IMR-90 (cell line): ENCODE data around the gene SMIM41. TPM values are rescaled to one million over a fixed set of nuclear protein-coding genes. Genes with fewer than 3 reads are reported as not detected.

Source experiments
- ATAC-seq: fragments of 200-7000 bp; cut with Tn5 transposase; 2 replicates; pipeline ENCODE4 v1.9.1; 2020; ENCODE audit warnings: low read depth, mild to moderate bottlenecking, moderate library complexity
- BruUV-seq: library from RNA; stranded (reverse); fragments of 400-500 nt; replicated peaks from 2 replicates; lab custom pipeline; 2021; lab: Mats Ljungman, UMichigan
- CTCF ChIA-PET: fragments of 300-600 bp; formaldehyde crosslinking; extraction: SDS; loops from one replicate; lab custom pipeline; 2021; ENCODE audit warnings: antibody characterized with exemption; lab: Yijun Ruan, JAX
- POLR2A ChIA-PET: fragments of 300-600 bp; sonication (Branson Sonifier 250); formaldehyde crosslinking; loops from one replicate; lab custom pipeline; 2022; ENCODE audit warnings: antibody characterized with exemption; ENCODE audit not compliant: unreplicated experiment; lab: Charles Lee
- DNase-seq: peaks from one replicate; pipeline ENCODE4 v3.0.0; 2013
- H2AFZ ChIP-seq: replicated peaks from 2 replicates; pipeline ENCODE3; 2013; ENCODE audit warnings: low read length, mild to moderate bottlenecking; ENCODE audit not compliant: poor library complexity
- H2AK5ac ChIP-seq: 2 replicates; pipeline ENCODE4 v1.6.1; 2013; ENCODE audit warnings: low read depth, low read length, inconsistent platforms
- H2AK9ac ChIP-seq: replicated peaks from 2 replicates; pipeline ENCODE3; 2013; ENCODE audit warnings: mild to moderate bottlenecking, low read depth, low read length, moderate library complexity; ENCODE audit not compliant: poor library complexity
- H2BK120ac ChIP-seq: 2 replicates; pipeline ENCODE4 v1.6.1; 2013; ENCODE audit warnings: low read depth, low read length, inconsistent platforms
- H2BK15ac ChIP-seq: 3 replicates; pipeline ENCODE4 v1.6.1; 2013; ENCODE audit warnings: low read depth, low read length, inconsistent platforms
- H2BK20ac ChIP-seq: 2 replicates; pipeline ENCODE4 v1.6.1; 2013; ENCODE audit warnings: low read depth, mild to moderate bottlenecking, inconsistent platforms, low read length, moderate library complexity
- H2BK5ac ChIP-seq: 2 replicates; pipeline ENCODE4 v1.6.1; 2013; ENCODE audit warnings: mild to moderate bottlenecking, low read depth, low read length, inconsistent platforms; ENCODE audit not compliant: poor library complexity, severe bottlenecking
- H3K14ac ChIP-seq: replicated peaks from 2 replicates; pipeline ENCODE4 v1.6.1; 2013; ENCODE audit warnings: low read depth, low read length, inconsistent platforms
- H3K18ac ChIP-seq: 2 replicates; pipeline ENCODE4 v1.6.1; 2013; ENCODE audit warnings: low read depth, low read length, control low read depth
- H3K23ac ChIP-seq: 2 replicates; pipeline ENCODE4 v1.6.1; 2013; ENCODE audit warnings: low read depth, low read length, inconsistent platforms
- H3K27ac ChIP-seq: 2 replicates; pipeline ENCODE4 v1.5.1; 2013; ENCODE audit warnings: mild to moderate bottlenecking, control low read depth, low read length; ENCODE audit not compliant: insufficient read depth
- H3K27me3 ChIP-seq: 2 replicates; pipeline ENCODE4 v1.6.1; 2013; ENCODE audit warnings: low read length; ENCODE audit not compliant: control insufficient read depth, insufficient read depth
- H3K36me3 ChIP-seq: 2 replicates; pipeline ENCODE4 v1.6.1; 2013; ENCODE audit warnings: low read length, mixed read lengths; ENCODE audit not compliant: control insufficient read depth, insufficient read depth
- H3K4ac ChIP-seq: 2 replicates; pipeline ENCODE4 v1.6.1; 2013; ENCODE audit warnings: low read depth, low read length, inconsistent platforms
- H3K4me1 ChIP-seq: 2 replicates; pipeline ENCODE4 v1.6.1; 2013; ENCODE audit warnings: low read length, mixed read lengths; ENCODE audit not compliant: control insufficient read depth, insufficient read depth
- H3K4me2 ChIP-seq: 2 replicates; pipeline ENCODE4 v1.6.1; 2013; ENCODE audit warnings: low read depth, mild to moderate bottlenecking, control low read depth, low read length, moderate library complexity
- H3K4me3 ChIP-seq: 2 replicates; pipeline ENCODE4 v1.5.1; 2013; ENCODE audit warnings: low read depth, mild to moderate bottlenecking, control low read depth, low read length, moderate library complexity; ENCODE audit not compliant: insufficient read depth
- H3K56ac ChIP-seq: 2 replicates; pipeline ENCODE4 v1.6.1; 2013; ENCODE audit warnings: low read length, inconsistent platforms; ENCODE audit not compliant: insufficient read depth; ENCODE audit errors: extremely low read depth
- H3K79me1 ChIP-seq, 2 experiments: 2 replicates each; pipeline ENCODE4 v1.6.1; 2013; ENCODE audit warnings: low read length in 2 of 2, inconsistent platforms in 1 of 2, low read depth in 1 of 2
- H3K9ac ChIP-seq: 2 replicates; pipeline ENCODE4 v1.6.1; 2013; ENCODE audit warnings: low read depth, low read length, control low read depth
- H3K9me1 ChIP-seq: 2 replicates; pipeline ENCODE4 v1.6.1; 2013; ENCODE audit warnings: low read length, inconsistent platforms; ENCODE audit not compliant: insufficient read depth
- H3K9me3 ChIP-seq: 2 replicates; pipeline ENCODE4 v1.6.1; 2013; ENCODE audit warnings: low read length; ENCODE audit not compliant: control insufficient read depth, insufficient read depth
- H4K20me1 ChIP-seq: 2 replicates; pipeline ENCODE4 v1.6.1; 2013; ENCODE audit warnings: low read length, inconsistent platforms; ENCODE audit not compliant: insufficient read depth
- H4K5ac ChIP-seq: 2 replicates; pipeline ENCODE4 v1.6.1; 2013; ENCODE audit warnings: mild to moderate bottlenecking, low read depth, low read length, control low read depth
- H4K8ac ChIP-seq, 2 experiments: 2 replicates each; pipeline ENCODE4 v1.6.1; 2013; ENCODE audit warnings: low read depth in 2 of 2, low read length in 2 of 2, control low read depth in 1 of 2, inconsistent platforms in 1 of 2
- H4K91ac ChIP-seq: 2 replicates; pipeline ENCODE4 v1.6.1; 2013; ENCODE audit warnings: low read depth, low read length, inconsistent platforms; ENCODE audit not compliant: insufficient read depth
- BHLHE40 ChIP-seq: fragments of 150-350 bp; IDR thresholded peaks from 2 replicates; pipeline ENCODE4 v1.6.1; 2016; ENCODE audit warnings: mild to moderate bottlenecking, low read depth, low read length
- MAZ ChIP-seq: IDR thresholded peaks from 2 replicates; pipeline ENCODE4 v1.6.1; 2012; ENCODE audit warnings: low read depth, mild to moderate bottlenecking, low read length, improper control_type of control experiment, moderate library complexity, borderline replicate concordance
- MXI1 ChIP-seq: IDR thresholded peaks from 2 replicates; pipeline ENCODE4 v1.6.1; 2012; ENCODE audit warnings: low read depth, mild to moderate bottlenecking, low read length, moderate library complexity, borderline replicate concordance
- NFE2L2 ChIP-seq: fragments of 150-350 bp; IDR thresholded peaks from 2 replicates; pipeline ENCODE4 v1.6.1; 2016; ENCODE audit warnings: low read depth, mild to moderate bottlenecking, low read length
- POLR2A ChIP-seq: IDR thresholded peaks from 2 replicates; pipeline ENCODE4 v1.6.1; 2012; ENCODE audit warnings: mild to moderate bottlenecking, low read depth, low read length
- RAD21 ChIP-seq: IDR thresholded peaks from 2 replicates; pipeline ENCODE4 v1.6.1; 2012; ENCODE audit warnings: low read length, improper control_type of control experiment
- USF2 ChIP-seq: fragments of 150-350 bp; IDR thresholded peaks from 2 replicates; pipeline ENCODE4 v1.6.1; 2017; ENCODE audit warnings: mild to moderate bottlenecking, antibody characterized with exemption, low read length, low read depth
- WGBS, 2 experiments: methylation state at CpG; one replicate each; pipeline versions ENCODE4 v1.1.5 to v1.1.7; 2013; ENCODE audit warnings: missing lambda C conversion rate in 2 of 2; ENCODE audit not compliant: insufficient read length in 1 of 2; ENCODE audit errors: extremely low coverage in 2 of 2; 5-methylcytosine and 5-hydroxymethylcytosine counted together
- dilution Hi-C: fragments of 300-500 bp; cut with HindIII; formaldehyde crosslinking; loops from one replicate; pipeline ENCODE4 v1.14.3; 2018; ENCODE audit warnings: low sequenced_read_pairs; ENCODE audit not compliant: unreplicated experiment
- in situ Hi-C: fragments of 300-500 bp; cut with MboI; formaldehyde crosslinking; loops from 3 replicates; pipeline ENCODE4 v1.14.3; 2019; ENCODE audit warnings: low sequenced_read_pairs, inconsistent platforms, mixed read lengths
- intact Hi-C: fragments of 100-400 bp; cut with micrococcal nuclease; formaldehyde crosslinking; loops from 2 replicates; pipeline ENCODE4 v1.10.0; 2022
- polyA plus RNA-seq, 3 experiments: library from polyadenylated mRNA; depleted of rRNA; stranded (reverse); fragments of >200 nt; gene quantifications; 2 replicates each; pipeline ENCODE4 v1.2.3, GENCODE V29; 2012; ENCODE audit warnings: low replicate concordance in 1 of 3
- total RNA-seq: library from RNA; depleted of rRNA; stranded (reverse); fragments of >200 nt; gene quantifications from 2 replicates; pipeline ENCODE4 v1.2.3, GENCODE V29; 2012

SMIM41 gene
- total and polyA plus RNA-seq, 2 of the 4 experiments (the other 2 are of a cell fraction), result not detected

- dilution Hi-C loops, result no loop called here
- CTCF ChIA-PET, result interaction anchor here (2.2 kb wide), 1 partner anchor 32 kb away, joined by 10 read pairs; no protein-coding TSS in a partner anchor
These were observed 21.6 kb upstream of the SMIM41 start for GRCh38 chr12:52057638-52058576.

More at GRCh38 chr12:52057638-52058576, 21.6 kb upstream of the SMIM41 start:
- Histone ChIP-seq H2AK9ac (no peak overlapping the region), H4K20me1 (peaks cover 29% of the 10 kb centered on the region), H3K14ac (no peak overlapping the region), H3K9me1 (no peaks in the 10 kb centered on the region), H4K91ac (no peak overlapping the region), H3K4me1 (peaks cover 11% of the 10 kb centered on the region; the same call in 1 of the 2 replicates), H2BK20ac (no peak overlapping the region), H2BK15ac (no peak overlapping the region), H3K23ac (no peak overlapping the region), H3K4ac (no peak overlapping the region), H3K27me3 (no peaks in the 10 kb centered on the region), H3K4me3 (no peak overlapping the region), H2BK120ac (no peak overlapping the region), H3K9me3 (no peaks in the 10 kb centered on the region), H3K36me3 (peaks cover 46% of the 10 kb centered on the region), H3K79me1 (peaks cover 0 to 30% of the 10 kb centered on the region in 2 experiments; a peak in 2 of 4 replicates), H3K4me2 (no peak overlapping the region), H3K9ac (no peak overlapping the region), H3K56ac (no peak overlapping the region), H2AK5ac (no peak overlapping the region), H2AFZ (no peak overlapping the region), H4K5ac (no peak overlapping the region), H2BK5ac (no peak overlapping the region), H3K18ac (no peak overlapping the region), H3K27ac (no peak overlapping the region), H4K8ac (no peak overlapping the region)
- POLR2A ChIA-PET, result no interaction called here
- ATAC-seq (no peak), DNase-seq (no peak)
- in situ Hi-C loops (no loop called here), intact Hi-C loops (no loop called here)
- no peak for TF ChIP-seq RAD21
- TF ChIP-seq USF2, result no peak; the same call in 1 of the 2 replicates
- TF ChIP-seq MAZ, result 0 out of 2 replicates have a peak, but pooled peaks have one; percentile 8
- TF ChIP-seq NFE2L2, result no peak; the same call in 1 of the 2 replicates
- peak; percentile 30 for TF ChIP-seq POLR2A
- TF ChIP-seq BHLHE40, result 0 out of 2 replicates have a peak, but pooled peaks have one; percentile 4
- TF ChIP-seq MXI1, result no peak
- BruUV-seq, result no TSS peak
- 95% methylated on average over 7 of the region's 14 CpGs; no CpG with 5 or more reads in 1 of the 2 experiments for WGBS, 2 experiments
